GM12865 (cell line): ENCODE data around the gene IPO5.

Experiments used
- DNase-seq: peaks from one replicate; pipeline ENCODE4 v3.0.0; 2010; ENCODE audit warnings: low read depth
- H3K4me3 ChIP-seq: 2 replicates; pipeline ENCODE4 v1.5.1; 2011; ENCODE audit warnings: mild to moderate bottlenecking, low read depth, low read length, control low read depth
- TF ChIP-seq, protein P1 (sequence below): IDR thresholded peaks from 2 replicates; pipeline ENCODE4 v1.5.1; 2011; ENCODE audit warnings: low read length, control low read depth, low read depth, inconsistent platforms; ENCODE audit not compliant: insufficient read depth; ENCODE audit errors: missing control alignments

The IPO5 gene

DNA sequence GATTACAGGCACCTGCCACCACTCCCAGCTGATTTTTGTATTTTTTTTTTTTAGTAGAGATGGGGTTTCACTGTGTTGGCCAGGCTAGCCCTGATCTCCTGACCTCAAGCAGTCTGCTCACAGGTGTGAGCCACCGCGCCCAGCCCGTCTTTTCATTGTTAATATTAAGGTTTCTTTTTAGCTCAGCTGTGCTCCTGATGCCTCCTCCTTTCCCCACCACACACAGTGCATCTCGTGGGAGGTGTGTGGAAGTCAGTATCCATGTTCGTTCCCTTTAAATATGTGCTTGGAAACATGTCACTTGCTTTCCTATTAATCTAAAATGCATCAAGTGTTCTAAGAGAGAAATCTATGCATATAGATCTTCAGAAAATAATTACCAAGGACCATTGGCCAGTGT, 53.5 kb downstream of the IPO5 start:
- H3K4me3 ChIP-seq, result no peak overlapping the region
- TF ChIP-seq, protein P1, sequence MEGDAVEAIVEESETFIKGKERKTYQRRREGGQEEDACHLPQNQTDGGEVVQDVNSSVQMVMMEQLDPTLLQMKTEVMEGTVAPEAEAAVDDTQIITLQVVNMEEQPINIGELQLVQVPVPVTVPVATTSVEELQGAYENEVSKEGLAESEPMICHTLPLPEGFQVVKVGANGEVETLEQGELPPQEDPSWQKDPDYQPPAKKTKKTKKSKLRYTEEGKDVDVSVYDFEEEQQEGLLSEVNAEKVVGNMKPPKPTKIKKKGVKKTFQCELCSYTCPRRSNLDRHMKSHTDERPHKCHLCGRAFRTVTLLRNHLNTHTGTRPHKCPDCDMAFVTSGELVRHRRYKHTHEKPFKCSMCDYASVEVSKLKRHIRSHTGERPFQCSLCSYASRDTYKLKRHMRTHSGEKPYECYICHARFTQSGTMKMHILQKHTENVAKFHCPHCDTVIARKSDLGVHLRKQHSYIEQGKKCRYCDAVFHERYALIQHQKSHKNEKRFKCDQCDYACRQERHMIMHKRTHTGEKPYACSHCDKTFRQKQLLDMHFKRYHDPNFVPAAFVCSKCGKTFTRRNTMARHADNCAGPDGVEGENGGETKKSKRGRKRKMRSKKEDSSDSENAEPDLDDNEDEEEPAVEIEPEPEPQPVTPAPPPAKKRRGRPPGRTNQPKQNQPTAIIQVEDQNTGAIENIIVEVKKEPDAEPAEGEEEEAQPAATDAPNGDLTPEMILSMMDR, result no peak
- DNase-seq, result no peak

DNA sequence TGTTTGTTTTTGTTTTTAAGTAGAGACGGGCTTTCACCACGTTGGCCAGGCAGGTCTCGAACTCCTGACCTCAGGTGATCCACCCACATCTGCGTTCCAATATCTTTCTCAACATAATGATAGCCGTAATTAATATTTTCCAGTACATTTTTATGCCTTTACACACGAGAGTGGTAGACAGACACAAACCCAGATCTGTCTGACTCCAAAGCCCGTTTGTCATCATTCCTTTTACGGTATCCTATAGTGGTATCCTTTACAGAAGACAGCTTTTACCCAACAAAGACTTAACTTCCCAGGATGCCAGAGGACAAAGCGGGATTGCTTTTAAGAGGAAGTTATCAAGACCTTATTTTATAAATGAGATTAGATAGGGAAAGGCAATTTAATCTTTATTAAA, 59.8 kb downstream of the IPO5 start:
- TF ChIP-seq, protein P1, result no peak
- DNase-seq, result no peak
- H3K4me3 ChIP-seq, result no peak overlapping the region

DNA sequence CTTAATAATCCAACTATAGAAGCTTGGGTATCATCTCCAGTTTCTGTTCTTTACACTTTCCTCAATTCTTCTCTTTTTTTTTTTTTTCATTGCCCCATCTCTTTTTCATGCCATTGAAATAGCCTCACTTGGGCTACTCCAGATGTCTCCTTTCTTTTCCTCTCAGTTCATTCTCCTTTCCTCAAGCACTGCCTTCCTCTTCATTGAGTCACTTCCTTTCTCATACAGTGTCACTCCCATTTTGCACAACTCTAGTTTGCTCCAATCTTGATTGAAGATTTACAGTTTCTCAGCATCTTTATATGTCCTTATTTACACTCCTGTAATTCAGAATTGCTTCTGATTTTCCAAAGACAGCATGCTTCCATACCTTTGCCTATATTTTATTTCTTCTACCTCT, 61.3 kb downstream of the IPO5 start:
- TF ChIP-seq, protein P1, result no peak
- no peak overlapping the region for H3K4me3 ChIP-seq
- DNase-seq, result no peak

DNA sequence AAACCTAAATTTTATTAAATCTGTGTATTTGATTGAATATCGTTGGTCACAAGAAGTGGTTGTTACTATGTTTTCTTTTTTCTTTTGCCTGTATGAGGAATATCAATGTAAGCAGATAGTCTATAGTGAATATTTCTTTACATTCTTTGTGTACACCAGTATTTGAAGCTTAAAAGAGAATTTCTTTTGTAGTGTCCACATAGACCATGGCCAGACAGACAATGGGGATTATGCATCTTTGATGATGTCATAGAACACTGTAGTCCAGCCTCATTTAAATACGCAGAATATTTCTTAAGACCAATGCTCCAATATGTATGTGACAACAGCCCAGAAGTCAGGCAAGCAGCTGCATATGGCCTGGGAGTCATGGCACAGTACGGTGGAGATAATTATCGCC, 64.8 kb downstream of the IPO5 start:
- no peak overlapping the region for H3K4me3 ChIP-seq
- DNase-seq, result no peak
- TF ChIP-seq, protein P1, result no peak

DNA sequence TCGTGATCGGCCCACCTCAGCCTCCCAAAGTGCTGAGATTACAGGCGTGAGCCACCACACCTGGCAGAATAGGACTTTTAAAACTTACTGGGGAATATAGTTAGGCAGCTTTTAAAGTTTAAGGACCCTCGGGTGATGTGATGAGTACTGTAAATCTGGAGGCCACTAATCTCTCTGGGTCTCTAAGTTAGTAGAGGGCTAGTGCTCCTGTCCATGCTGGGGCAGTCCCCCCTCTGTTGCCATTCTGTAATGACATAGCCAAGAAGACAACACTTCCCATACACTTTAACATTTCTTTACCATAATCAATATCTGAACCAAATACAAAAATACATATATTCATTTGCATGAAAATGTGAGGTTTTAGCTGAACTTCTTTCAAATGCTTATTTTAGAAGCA, 65.7 kb downstream of the IPO5 start:
- TF ChIP-seq, protein P1, result no peak
- no peak for DNase-seq

DNA sequence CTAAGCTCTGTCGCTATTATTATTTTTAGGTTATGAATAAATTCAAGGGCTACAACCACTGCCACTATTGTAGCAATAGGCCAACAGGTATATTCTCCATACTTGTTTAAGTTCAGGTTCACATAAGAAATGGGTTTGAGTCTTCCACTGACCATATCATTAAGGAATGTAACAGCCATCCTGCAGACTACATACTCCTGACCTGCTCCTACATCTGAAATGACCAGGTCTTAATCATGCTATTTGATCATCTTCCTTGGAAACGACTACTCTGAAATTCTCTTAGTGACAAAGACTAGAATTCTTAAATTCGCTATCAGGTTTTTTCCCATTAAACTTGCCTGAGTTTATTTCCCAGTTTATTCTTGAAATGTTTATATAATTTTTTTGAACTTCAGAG, 66.8 kb downstream of the IPO5 start:
- no peak for DNase-seq
- TF ChIP-seq, protein P1, result no peak
- H3K4me3 ChIP-seq, result no peak overlapping the region

More for the DNA sequence above, 65.7 kb downstream of the IPO5 start:
- no peak overlapping the region for H3K4me3 ChIP-seq

DNA sequence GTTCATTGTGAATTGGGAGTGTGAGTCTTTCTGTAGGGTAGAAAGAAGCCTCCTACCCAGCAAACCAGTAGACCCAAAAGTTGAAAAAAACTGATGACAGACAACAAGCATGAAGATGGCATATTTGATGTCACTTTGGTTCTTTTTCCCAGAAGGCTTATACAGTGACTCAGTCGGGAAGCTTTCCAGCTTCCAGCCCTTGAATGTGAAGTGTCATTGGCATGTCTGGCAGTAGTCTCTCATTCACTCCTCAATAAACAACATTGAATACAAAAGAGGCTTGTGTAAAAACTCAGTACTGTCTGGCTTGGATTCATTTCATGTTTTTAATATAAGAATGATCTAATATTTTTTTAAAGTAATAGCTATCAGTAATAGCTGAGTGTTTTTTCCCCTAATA, 68.7 kb downstream of the IPO5 start:
- H3K4me3 ChIP-seq, result no peak overlapping the region
- no peak for DNase-seq
- TF ChIP-seq, protein P1, result no peak
